ENCODE results near the gene OR4D2. TPM values are rescaled to one million over a fixed set of nuclear protein-coding genes. Genes with fewer than 3 reads are reported as not detected.

Gene OR4D2
- total RNA-seq, 1 donor from 2014 or later: not detected

DNA sequence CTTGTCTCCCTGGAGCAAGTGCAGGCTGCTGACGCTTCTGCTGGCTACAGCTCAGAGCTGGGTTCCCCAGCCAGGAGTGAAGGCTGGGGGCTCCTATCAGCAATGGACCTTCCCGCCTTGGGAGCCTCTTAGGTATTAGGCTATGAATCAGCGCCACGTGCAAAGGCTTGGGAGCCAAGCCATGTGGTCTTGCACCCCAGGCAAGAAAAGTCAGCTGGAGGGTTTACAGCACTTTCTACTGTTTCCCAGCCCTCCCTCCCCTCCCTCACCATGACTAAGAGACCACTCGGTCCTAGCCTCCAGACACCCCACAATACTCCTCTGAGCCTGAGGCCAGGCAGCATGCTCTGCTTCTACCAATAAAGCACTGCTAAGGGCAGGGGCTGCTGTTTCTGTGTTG lies 38.0 kb downstream of the OR4D2 start:
- Histone ChIP-seq H3K4me3 (ENCODE audit: insufficient read depth, low read depth, low read length) (no peak overlapping the region), H3K27ac (ENCODE audit: low read depth, low read length) (no peak overlapping the region), H3K79me2 (ENCODE audit: insufficient read depth, low read length) (no peaks in the 10 kb centered on the region), H3K36me3 (ENCODE audit: insufficient read depth, low read length) (no peaks in the 10 kb centered on the region), H3K4me1 (ENCODE audit: insufficient read depth, low read length) (no peaks in the 10 kb centered on the region), H3K9ac (ENCODE audit: low read length) (no peak overlapping the region), H3K27me3 (ENCODE audit: insufficient read depth, low read length) (no peaks in the 10 kb centered on the region), H4K20me1 (ENCODE audit: insufficient read depth, low read length) (no peaks in the 10 kb centered on the region), H2AFZ (ENCODE audit: low read depth, low read length) (no peak overlapping the region), H3K9me3 (ENCODE audit: insufficient read depth, low read depth, low read length) (no peaks in the 10 kb centered on the region), H3K4me2 (ENCODE audit: low read length) (no peak overlapping the region)
- no peak overlapping the region for H3K4me3 Mint-ChIP-seq (ENCODE audit: unreplicated experiment)
- peaks cover 6% of the 10 kb centered on the region for H3K27me3 Mint-ChIP-seq (ENCODE audit: low read depth, unreplicated experiment)
- H3K4me1 Mint-ChIP-seq (ENCODE audit: low read depth, unreplicated experiment): no peaks in the 10 kb centered on the region
- no peaks in the 10 kb centered on the region for H3K9me3 Mint-ChIP-seq (ENCODE audit: unreplicated experiment)
- no peak for FAIRE-seq
- H3K36me3 Mint-ChIP-seq (ENCODE audit: low read depth, unreplicated experiment): peaks cover 10% of the 10 kb centered on the region
- no peak for TF ChIP-seq EZH2 (IDR thresholded peaks at IDR 0.05; ENCODE audit: insufficient read depth, low read length)
- TF ChIP-seq, protein P1, sequence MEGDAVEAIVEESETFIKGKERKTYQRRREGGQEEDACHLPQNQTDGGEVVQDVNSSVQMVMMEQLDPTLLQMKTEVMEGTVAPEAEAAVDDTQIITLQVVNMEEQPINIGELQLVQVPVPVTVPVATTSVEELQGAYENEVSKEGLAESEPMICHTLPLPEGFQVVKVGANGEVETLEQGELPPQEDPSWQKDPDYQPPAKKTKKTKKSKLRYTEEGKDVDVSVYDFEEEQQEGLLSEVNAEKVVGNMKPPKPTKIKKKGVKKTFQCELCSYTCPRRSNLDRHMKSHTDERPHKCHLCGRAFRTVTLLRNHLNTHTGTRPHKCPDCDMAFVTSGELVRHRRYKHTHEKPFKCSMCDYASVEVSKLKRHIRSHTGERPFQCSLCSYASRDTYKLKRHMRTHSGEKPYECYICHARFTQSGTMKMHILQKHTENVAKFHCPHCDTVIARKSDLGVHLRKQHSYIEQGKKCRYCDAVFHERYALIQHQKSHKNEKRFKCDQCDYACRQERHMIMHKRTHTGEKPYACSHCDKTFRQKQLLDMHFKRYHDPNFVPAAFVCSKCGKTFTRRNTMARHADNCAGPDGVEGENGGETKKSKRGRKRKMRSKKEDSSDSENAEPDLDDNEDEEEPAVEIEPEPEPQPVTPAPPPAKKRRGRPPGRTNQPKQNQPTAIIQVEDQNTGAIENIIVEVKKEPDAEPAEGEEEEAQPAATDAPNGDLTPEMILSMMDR (IDR thresholded peaks at IDR 0.05; ENCODE audit: insufficient read depth, low read depth, low read length): no peak
- no peak overlapping the region for H3K27ac Mint-ChIP-seq (ENCODE audit: unreplicated experiment)
- no peak for DNase-seq (ENCODE audit: low read depth)

DNA sequence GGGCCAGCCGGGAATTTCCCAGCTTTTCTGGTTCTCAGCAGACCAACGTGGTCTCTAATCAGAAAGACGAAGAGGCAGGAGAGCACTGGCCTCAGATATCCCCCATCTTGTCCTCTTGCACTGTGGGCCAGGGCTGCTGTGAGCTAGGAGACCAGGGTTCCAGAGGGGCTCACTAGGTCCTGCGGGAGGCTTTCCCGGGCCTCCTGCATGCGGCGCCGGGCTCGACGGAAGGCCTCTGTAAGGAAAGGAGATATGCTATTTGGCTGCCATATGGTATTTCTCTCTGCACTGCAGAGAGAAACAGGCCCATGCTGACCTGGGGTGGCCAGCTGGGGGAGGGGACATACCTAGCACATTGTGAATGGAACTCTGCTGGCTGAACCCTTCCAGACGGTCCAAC lies 39.2 kb downstream of the OR4D2 start:
- Histone ChIP-seq H3K4me3 (ENCODE audit: insufficient read depth, low read depth, low read length) (no peak overlapping the region), H3K4me1 (ENCODE audit: insufficient read depth, low read length) (no peaks in the 10 kb centered on the region), H3K9me3 (ENCODE audit: insufficient read depth, low read depth, low read length) (no peaks in the 10 kb centered on the region), H2AFZ (ENCODE audit: low read depth, low read length) (no peak overlapping the region), H3K36me3 (ENCODE audit: insufficient read depth, low read length) (peaks cover 2% of the 10 kb centered on the region), H4K20me1 (ENCODE audit: insufficient read depth, low read length) (no peaks in the 10 kb centered on the region), H3K27me3 (ENCODE audit: insufficient read depth, low read length) (no peaks in the 10 kb centered on the region), H3K9ac (ENCODE audit: low read length) (no peak overlapping the region), H3K4me2 (ENCODE audit: low read length) (no peak overlapping the region), H3K79me2 (ENCODE audit: insufficient read depth, low read length) (no peaks in the 10 kb centered on the region), H3K27ac (ENCODE audit: low read depth, low read length) (no peak overlapping the region)
- Mint-ChIP-seq H3K9me3 (ENCODE audit: unreplicated experiment) (no peaks in the 10 kb centered on the region), H3K4me1 (ENCODE audit: low read depth, unreplicated experiment) (no peaks in the 10 kb centered on the region), H3K4me3 (ENCODE audit: unreplicated experiment) (no peak overlapping the region), H3K27me3 (ENCODE audit: low read depth, unreplicated experiment) (no peaks in the 10 kb centered on the region), H3K36me3 (ENCODE audit: low read depth, unreplicated experiment) (peaks cover 21% of the 10 kb centered on the region), H3K27ac (ENCODE audit: unreplicated experiment) (no peak overlapping the region)
- TF ChIP-seq EZH2 (IDR thresholded peaks at IDR 0.05; ENCODE audit: insufficient read depth, low read length): no peak
- TF ChIP-seq, protein P1 (IDR thresholded peaks at IDR 0.05; ENCODE audit: insufficient read depth, low read depth, low read length): no peak
- FAIRE-seq (no peak), DNase-seq (ENCODE audit: low read depth) (no peak)

DNA sequence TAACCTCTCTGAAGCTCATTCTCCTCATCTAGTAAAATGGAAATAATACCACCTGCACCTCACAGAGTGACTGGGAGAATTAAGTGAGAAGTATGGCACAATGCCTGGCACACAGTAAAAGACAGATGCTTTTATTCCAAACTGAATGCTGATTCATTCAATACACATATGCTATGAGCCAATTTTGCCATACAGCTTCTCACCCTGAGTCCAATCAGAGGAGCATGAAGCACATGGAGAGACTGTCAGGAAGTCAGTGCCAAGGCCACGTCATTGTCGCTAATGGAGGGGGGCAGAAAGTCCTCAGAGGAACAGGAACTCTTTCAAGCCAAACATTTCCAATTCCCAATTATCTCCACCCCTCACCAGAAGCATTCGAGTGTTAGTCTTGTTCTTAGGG lies 40.7 kb downstream of the OR4D2 start:
- no peak for FAIRE-seq
- Mint-ChIP-seq H3K4me1 (ENCODE audit: low read depth, unreplicated experiment) (no peaks in the 10 kb centered on the region), H3K27me3 (ENCODE audit: low read depth, unreplicated experiment) (no peaks in the 10 kb centered on the region), H3K4me3 (ENCODE audit: unreplicated experiment) (no peak overlapping the region), H3K9me3 (ENCODE audit: unreplicated experiment) (no peaks in the 10 kb centered on the region), H3K36me3 (ENCODE audit: low read depth, unreplicated experiment) (peaks cover 21% of the 10 kb centered on the region), H3K27ac (ENCODE audit: unreplicated experiment) (no peak overlapping the region)
- Histone ChIP-seq H3K27me3 (ENCODE audit: insufficient read depth, low read length) (no peaks in the 10 kb centered on the region), H3K27ac (ENCODE audit: low read depth, low read length) (no peak overlapping the region), H3K36me3 (ENCODE audit: insufficient read depth, low read length) (peaks cover 6% of the 10 kb centered on the region), H3K9me3 (ENCODE audit: insufficient read depth, low read depth, low read length) (no peaks in the 10 kb centered on the region), H3K4me3 (ENCODE audit: insufficient read depth, low read depth, low read length) (no peak overlapping the region), H3K9ac (ENCODE audit: low read length) (no peak overlapping the region), H4K20me1 (ENCODE audit: insufficient read depth, low read length) (no peaks in the 10 kb centered on the region), H2AFZ (ENCODE audit: low read depth, low read length) (no peak overlapping the region), H3K4me1 (ENCODE audit: insufficient read depth, low read length) (no peaks in the 10 kb centered on the region), H3K79me2 (ENCODE audit: insufficient read depth, low read length) (no peaks in the 10 kb centered on the region), H3K4me2 (ENCODE audit: low read length) (no peak overlapping the region)
- TF ChIP-seq, protein P1 (IDR thresholded peaks at IDR 0.05; ENCODE audit: insufficient read depth, low read depth, low read length): no peak
- no peak for TF ChIP-seq EZH2 (IDR thresholded peaks at IDR 0.05; ENCODE audit: insufficient read depth, low read length)
- DNase-seq (ENCODE audit: low read depth): no peak

Measured in astrocyte (in vitro differentiated cells and primary cell).